K562 treated with DMSO at 1 percent for 12 hours (cell line): Measurements from ENCODE around the gene TMEM9. TPM values are rescaled to one million over a fixed set of nuclear protein-coding genes. Genes with fewer than 3 reads are reported as not detected.

ENCODE experiments used
- total RNA-seq: library from RNA; unstranded; fragments of 300-600 nt; gene quantifications from 2 replicates; pipeline ENCODE4 v1.2.3, GENCODE V29; 2022; ENCODE audit not compliant: insufficient read depth

TMEM9 gene
- 112 and 116 TPM in 2 replicates for total RNA-seq

GRCh38 chr1:201154389-201155165 is at the start of gene TMEM9:
Gene TMEM9 (minus strand): TSS chr1:201154474. CDS start chr1:201153923, 551 bp downstream.

GRCh38 chr1:201190624-201191051 is 36.4 kb upstream of the TMEM9 start, which contains the start of gene IGFN1:
Gene IGFN1 (plus strand): TSS chr1:201190824. CDS start chr1:201193294, 2,470 bp downstream.

GRCh38 chr1:201126832-201127754 is 27.2 kb downstream of the TMEM9 start, which contains the start of gene ASCL5:
Gene ASCL5 (minus strand): TSS chr1:201127184. CDS start chr1:201115372, 11,812 bp downstream.

GRCh38 chr1:201112173-201112731 is 42.0 kb downstream of the TMEM9 start, which contains the start of gene CACNA1S:
Gene CACNA1S (minus strand): TSS chr1:201112426. CDS start chr1:201112339, 87 bp downstream.

Other genes starting within 250 kb of the TMEM9 start
- 2.7 and 11.1 TPM in 2 replicates for gene KIF21B, start 130.8 kb downstream of the TMEM9 start, total RNA-seq
- not detected in 2 replicates for gene CACNA1S, start 42.0 kb downstream of the TMEM9 start, total RNA-seq
- gene ASCL5, start 27.3 kb downstream of the TMEM9 start, total RNA-seq: not detected in 2 replicates
- gene IGFN1, start 36.4 kb upstream of the TMEM9 start, total RNA-seq: not detected in 2 replicates
- not detected in 2 replicates for gene PKP1, start 129.0 kb upstream of the TMEM9 start, total RNA-seq
- gene TNNT2, start 223.2 kb upstream of the TMEM9 start, total RNA-seq: not detected in 2 replicates
- not detected in 2 replicates for gene LAD1, start 244.8 kb upstream of the TMEM9 start, total RNA-seq